H7 (cell line): ENCODE measurements around the gene FAM229A. TPM values are rescaled to one million over a fixed set of nuclear protein-coding genes. Genes with fewer than 3 reads are reported as not detected.
A peak's percentile ranks its signal among the peaks of the same experiment; 100 is the strongest.
"Not testable (repeated sequence)": the region's sequence is repeated elsewhere in the genome, so short reads cannot be mapped to it uniquely, and the experiment has no call there.

Experiments used
- DNase-seq: peaks from one replicate; pipeline ENCODE4 v3.0.0; 2012
- H3K27me3 ChIP-seq: 2 replicates; pipeline ENCODE4 v1.6.0; 2011; ENCODE audit warnings: mild to moderate bottlenecking, low read length; ENCODE audit not compliant: control insufficient read depth, insufficient read depth
- H3K36me3 ChIP-seq: replicated peaks from 2 replicates; pipeline ENCODE4 v1.5.1; 2011; ENCODE audit warnings: low read length; ENCODE audit not compliant: control insufficient read depth, insufficient read depth
- H3K4me3 ChIP-seq: 2 replicates; pipeline ENCODE4 v1.5.1; 2011; ENCODE audit warnings: low read depth, mild to moderate bottlenecking, control low read depth, low read length, moderate library complexity; ENCODE audit not compliant: insufficient read depth
- total RNA-seq: library from RNA; depleted of rRNA; stranded (reverse); fragments of >200 nt; shearing (Covaris generic); gene quantifications from 2 replicates; pipeline ENCODE4 v1.2.3, GENCODE V29; 2014; rRNA removed

The FAM229A gene
- total RNA-seq: 4.0 and 8.2 TPM in 2 replicates

- Histone ChIP-seq H3K4me3 (peak within 1 kb of the TSS; percentile 45), H3K27me3 (peaks cover 23% of the 10 kb centered on the region), H3K36me3 (peaks cover 15% of the 10 kb centered on the region)
- no peak for DNase-seq
Measured at GRCh38 chr1:32362474-32363313, at the start of gene FAM229A, which contains the start of gene TSSK3. Gene FAM229A, minus strand, starts transcription at chr1:32362485. Its CDS starts 394 bp downstream, at chr1:32362091. Gene TSSK3, plus strand, starts transcription at chr1:32362539. Its CDS starts 163 bp downstream, at chr1:32362702.

GRCh38 chr1:32411261-32411660 lies 49.0 kb upstream of the FAM229A start:
- H3K36me3 ChIP-seq: no peaks in the 10 kb centered on the region
- DNase-seq: no peak
- H3K27me3 ChIP-seq: no peaks in the 10 kb centered on the region; the same call in 1 of the 2 replicates
- no peak overlapping the region for H3K4me3 ChIP-seq

GRCh38 chr1:32406629-32407111 lies 44.4 kb upstream of the FAM229A start:
- no peak for DNase-seq
- Histone ChIP-seq H3K27me3 (no peaks in the 10 kb centered on the region), H3K36me3 (no peaks in the 10 kb centered on the region), H3K4me3 (no peak overlapping the region)

GRCh38 chr1:32405672-32406467 lies 43.6 kb upstream of the FAM229A start:
- Histone ChIP-seq H3K4me3 (no peak overlapping the region), H3K27me3 (no peaks in the 10 kb centered on the region), H3K36me3 (no peaks in the 10 kb centered on the region)
- no peak for DNase-seq

GRCh38 chr1:32404946-32405345 lies 42.7 kb upstream of the FAM229A start:
- Histone ChIP-seq H3K4me3 (no peak overlapping the region), H3K36me3 (no peaks in the 10 kb centered on the region), H3K27me3 (no peaks in the 10 kb centered on the region)
- no peak for DNase-seq

- Histone ChIP-seq H3K27me3 (no peaks in the 10 kb centered on the region), H3K36me3 (no peaks in the 10 kb centered on the region), H3K4me3 (no peak overlapping the region)
- DNase-seq: peak; percentile 87
Measured at GRCh38 chr1:32400876-32401631, 38.8 kb upstream of the FAM229A start.

- no peak for DNase-seq
- no peaks in the 10 kb centered on the region for H3K36me3 ChIP-seq
- H3K4me3 ChIP-seq: no peak overlapping the region
- H3K27me3 ChIP-seq: no peaks in the 10 kb centered on the region
Measured at GRCh38 chr1:32399843-32400242, 37.6 kb upstream of the FAM229A start.

GRCh38 chr1:32398401-32398800 lies 36.1 kb upstream of the FAM229A start:
- H3K36me3 ChIP-seq: no peaks in the 10 kb centered on the region
- no peak for DNase-seq
- no peaks in the 10 kb centered on the region for H3K27me3 ChIP-seq
- H3K4me3 ChIP-seq: no peak overlapping the region

- not testable (repeated sequence) for H3K27me3 ChIP-seq, H3K4me3 ChIP-seq, H3K36me3 ChIP-seq, DNase-seq
Measured at GRCh38 chr1:32396524-32396923, 34.2 kb upstream of the FAM229A start.

GRCh38 chr1:32394890-32395432 lies 32.7 kb upstream of the FAM229A start:
- Histone ChIP-seq H3K36me3 (peaks cover 4% of the 10 kb centered on the region), H3K4me3 (peak overlapping the region; percentile 63), H3K27me3 (no peaks in the 10 kb centered on the region)
- peak; percentile 55 for DNase-seq

GRCh38 chr1:32394141-32394889 lies 32.0 kb upstream of the FAM229A start, which contains the start of gene BSDC1:
Gene BSDC1, minus strand, starts transcription at chr1:32394441. Its CDS starts 27 bp downstream, at chr1:32394414.
- H3K36me3 ChIP-seq: peaks cover 6% of the 10 kb centered on the region
- no peaks in the 10 kb centered on the region for H3K27me3 ChIP-seq
- DNase-seq: peak; percentile 97
- peak within 1 kb of the TSS; percentile 89 for H3K4me3 ChIP-seq

GRCh38 chr1:32393832-32394140 lies 31.5 kb upstream of the FAM229A start:
- DNase-seq: peak; percentile 76
- no peaks in the 10 kb centered on the region for H3K27me3 ChIP-seq
- H3K36me3 ChIP-seq: peaks cover 7% of the 10 kb centered on the region
- H3K4me3 ChIP-seq: peak overlapping the region; percentile 89

- H3K36me3 ChIP-seq: peaks cover 9% of the 10 kb centered on the region
- no peak for DNase-seq
- H3K4me3 ChIP-seq: no peak overlapping the region; the same call in 1 of the 2 replicates
- no peaks in the 10 kb centered on the region for H3K27me3 ChIP-seq
Measured at GRCh38 chr1:32393136-32393535, 30.9 kb upstream of the FAM229A start.
